ENCODE results near the gene BICDL1. TPM values are rescaled to one million over a fixed set of nuclear protein-coding genes. Genes with fewer than 3 reads are reported as not detected.

Gene BICDL1
- polyA plus RNA-seq, 3 donors = 34.3 to 39.1 (median 36.2) TPM

Other genes with a start within 250 kb of the BICDL1 start
- 10 to 100 TPM; 15.0 to 17.5 (median 15.1) TPM for gene CIT, start 111.9 kb upstream of the BICDL1 start, polyA plus RNA-seq (ENCODE audit: insufficient read length in 3 of 3)
- 10 to 100 TPM; 34.4 to 39.8 (median 39.3) TPM for gene RAB35, start 127.5 kb downstream of the BICDL1 start, polyA plus RNA-seq (ENCODE audit: insufficient read length in 3 of 3)
- 10 to 100 TPM; 46.9 to 52.5 (median 50.7) TPM for gene GCN1, start 205.5 kb downstream of the BICDL1 start, polyA plus RNA-seq (ENCODE audit: insufficient read length in 3 of 3)
- 1,000 to 10,000 TPM; 2,811 to 3,069 (median 3,025) TPM for gene RPLP0, start 211.9 kb downstream of the BICDL1 start, polyA plus RNA-seq (ENCODE audit: insufficient read length in 3 of 3)